Hematopoietic multipotent progenitor cell treated with erythropoietin and hydrocortisone succinate and interleukin-3 and kit ligand, for 8 days (in vitro differentiated cells): Measurements from ENCODE around the gene THSD4.

ENCODE experiments used
- DNase-seq: peaks from one replicate; pipeline ENCODE4 v3.0.0-alpha.2; 2015

THSD4 gene

DNA sequence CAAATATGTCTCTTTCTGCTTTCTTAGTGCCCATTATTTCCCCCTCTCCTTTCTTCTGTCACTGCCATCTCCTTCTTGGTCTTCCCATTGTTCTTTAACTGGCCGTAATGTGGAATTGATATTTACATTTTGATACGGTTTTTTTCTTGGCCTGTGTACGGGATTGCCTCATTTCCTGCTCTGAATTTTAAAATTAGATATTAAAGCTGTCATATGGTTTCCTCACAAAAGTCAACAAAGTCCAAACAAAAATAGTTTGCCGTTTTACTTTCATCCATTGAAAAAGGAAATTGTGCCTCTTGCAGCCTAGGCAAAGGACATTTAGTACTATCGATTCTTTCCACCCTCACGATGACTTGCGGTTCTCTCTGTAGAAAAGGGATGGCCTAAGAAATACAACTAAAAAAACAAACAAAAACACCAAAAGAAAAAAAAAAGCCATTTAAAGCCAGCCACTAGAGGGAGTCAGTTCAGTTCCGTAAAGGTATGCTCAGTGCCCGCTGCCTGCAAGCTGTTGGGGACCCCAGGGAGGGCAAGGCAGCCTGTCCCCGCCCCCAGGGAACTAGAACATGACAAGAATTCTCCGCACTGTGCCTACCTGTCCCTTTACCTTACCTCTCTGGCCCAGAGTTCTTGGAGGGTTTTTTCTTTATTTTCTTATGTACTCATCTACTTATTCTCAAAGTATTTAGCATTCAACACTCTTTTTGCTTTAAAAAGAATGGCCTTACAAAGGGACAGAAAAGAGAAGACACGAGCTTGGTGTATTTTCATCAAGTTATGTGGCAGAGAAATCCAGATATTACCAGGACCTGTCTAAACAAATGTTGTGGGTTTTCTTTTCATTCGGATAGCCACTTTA lies 665.1 kb downstream of the THSD4 start:
- DNase-seq, result peak; percentile 61

DNA sequence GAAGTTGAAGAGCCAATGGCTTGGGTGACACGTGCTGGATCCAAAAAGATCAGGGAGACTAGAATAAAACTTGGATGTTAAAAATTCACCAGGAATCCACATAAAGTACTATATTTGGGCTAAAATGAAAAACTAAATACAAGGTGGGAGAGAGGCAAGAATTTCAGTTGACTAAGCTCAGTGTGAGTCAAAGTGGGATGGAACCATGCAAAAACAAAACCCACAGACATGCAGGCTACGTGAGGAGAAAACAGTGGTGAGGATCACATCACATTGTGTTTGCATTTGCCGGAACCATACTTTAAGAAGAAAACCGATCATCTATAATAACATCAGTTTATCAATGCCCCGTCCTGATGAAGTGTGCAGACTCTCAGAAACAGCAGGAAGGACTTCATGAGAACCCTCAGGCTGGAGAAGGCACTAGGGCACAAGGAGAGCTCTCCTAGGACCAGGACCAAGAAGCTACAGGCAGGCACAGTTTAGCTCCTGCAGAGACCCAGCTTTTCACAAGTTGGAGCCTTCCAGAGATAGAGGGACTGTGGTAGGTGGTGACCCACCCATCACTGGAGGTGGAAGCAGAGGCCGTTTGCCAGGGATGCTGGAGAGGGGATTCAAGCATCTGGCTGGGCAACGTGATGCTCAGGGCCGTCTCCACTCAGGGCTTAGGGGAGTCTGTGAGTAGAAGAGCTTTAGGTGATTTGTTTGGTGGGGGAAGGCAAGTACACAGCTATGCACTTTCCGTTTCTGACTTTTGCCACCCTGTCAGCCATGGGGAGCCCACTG lies 666.1 kb downstream of the THSD4 start:
- DNase-seq, result no peak

DNA sequence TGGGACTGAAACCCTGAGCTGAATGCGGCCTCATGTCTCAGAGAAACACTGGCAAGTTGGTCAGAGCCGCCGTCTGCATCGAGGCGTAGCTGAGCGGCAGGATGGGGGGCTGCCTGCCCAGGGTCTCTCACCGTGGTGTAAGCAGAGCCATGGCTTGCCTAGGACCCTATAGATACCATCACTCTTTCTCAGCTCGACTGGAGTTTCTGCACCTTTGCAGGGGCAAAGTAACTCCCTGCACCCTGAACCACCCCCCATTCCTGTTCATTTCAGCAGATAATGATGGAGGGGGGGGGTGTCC lies 666.6 kb downstream of the THSD4 start:
- no peak for DNase-seq

DNA sequence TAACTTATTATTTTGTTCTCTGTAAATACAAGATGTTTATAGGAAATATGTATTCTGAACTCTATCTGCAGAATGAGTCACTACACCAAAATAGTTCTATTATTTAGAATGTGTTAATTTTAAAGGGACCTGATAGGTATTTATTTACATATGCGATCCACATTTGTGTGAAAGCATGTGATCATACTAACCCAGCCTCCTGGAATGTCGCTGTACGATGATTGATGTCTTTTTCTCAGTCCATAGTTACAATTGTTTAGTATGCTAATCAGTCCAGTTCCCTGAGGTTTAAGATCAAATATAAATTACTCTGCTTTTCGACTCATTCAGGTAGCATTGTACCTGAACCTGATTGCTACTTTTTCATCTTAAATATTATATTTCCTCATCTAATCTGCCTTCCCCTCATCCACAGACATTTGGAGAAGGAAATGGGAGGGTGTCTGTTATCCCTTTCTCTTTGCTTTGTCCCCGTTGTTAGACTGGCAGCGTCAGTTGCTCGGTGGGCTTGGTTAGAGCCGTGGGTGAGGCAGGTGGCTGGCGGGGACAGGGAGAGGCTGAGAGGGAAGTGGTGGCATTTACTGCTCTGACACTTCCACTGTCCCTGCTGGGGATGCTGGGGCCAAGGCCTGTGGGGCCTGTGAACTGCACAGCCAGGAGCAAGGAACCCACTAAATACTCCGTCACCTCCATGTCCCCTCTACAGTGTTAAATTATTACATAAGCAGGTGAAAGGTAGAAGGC lies 667.3 kb downstream of the THSD4 start:
- DNase-seq, result no peak

DNA sequence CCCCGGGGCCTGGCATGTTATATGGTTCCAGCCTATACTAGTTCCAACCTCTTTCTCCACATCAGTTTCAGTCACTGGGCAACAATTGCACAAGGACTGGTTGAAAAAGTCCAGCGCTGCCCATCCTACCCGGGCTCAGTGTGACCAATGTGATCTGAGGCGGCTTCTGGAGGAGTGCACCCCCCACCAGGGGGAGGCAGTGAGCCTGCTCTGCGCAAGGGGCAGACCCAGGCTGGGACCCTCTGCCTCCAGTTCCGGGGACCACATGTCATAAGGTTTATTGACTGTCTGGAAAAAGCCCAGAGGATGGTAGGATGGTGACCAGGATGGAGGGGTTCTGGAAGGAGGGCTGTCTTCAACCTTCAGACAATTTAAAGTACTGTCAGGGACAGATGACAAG lies 669.4 kb downstream of the THSD4 start:
- no peak for DNase-seq

DNA sequence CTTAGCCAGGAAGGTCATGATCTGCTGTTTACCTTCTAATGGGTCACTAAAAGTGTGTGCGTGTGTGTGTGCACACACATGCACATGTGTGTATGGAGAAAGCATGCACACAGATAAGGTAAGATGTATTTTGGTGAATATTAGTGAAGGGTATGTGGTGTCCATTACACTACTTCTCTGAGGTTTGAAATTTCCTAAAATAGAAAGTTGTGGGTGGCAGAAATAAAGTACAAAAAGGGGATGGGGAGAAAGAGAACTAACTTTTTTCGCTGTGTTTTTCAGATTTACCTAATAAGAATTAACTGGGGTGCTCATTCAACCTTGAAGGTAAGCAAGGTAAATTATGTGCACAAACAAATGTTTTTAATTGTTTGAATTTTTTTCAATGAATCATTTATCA lies 670.7 kb downstream of the THSD4 start:
- DNase-seq, result no peak

DNA sequence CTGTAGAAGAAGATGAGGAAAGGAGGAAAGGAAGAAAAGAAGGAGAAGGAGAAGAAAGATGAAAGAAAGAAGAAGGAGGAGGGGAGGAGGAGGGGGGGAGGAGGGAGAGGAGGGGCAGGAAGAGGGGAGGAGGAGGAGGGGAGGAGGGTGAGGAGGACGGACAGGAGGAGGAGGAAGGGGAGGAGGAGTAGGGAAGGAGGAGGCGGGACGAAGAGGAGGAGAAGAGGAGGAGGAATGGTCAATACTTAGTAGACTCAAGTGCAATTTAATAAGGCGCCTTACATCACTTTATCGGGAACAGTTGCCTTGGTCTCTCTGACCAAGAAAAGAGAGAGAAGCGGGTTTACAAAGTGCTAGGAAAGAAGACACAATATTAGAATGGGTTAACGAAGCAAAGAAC lies 671.4 kb downstream of the THSD4 start:
- no peak for DNase-seq

DNA sequence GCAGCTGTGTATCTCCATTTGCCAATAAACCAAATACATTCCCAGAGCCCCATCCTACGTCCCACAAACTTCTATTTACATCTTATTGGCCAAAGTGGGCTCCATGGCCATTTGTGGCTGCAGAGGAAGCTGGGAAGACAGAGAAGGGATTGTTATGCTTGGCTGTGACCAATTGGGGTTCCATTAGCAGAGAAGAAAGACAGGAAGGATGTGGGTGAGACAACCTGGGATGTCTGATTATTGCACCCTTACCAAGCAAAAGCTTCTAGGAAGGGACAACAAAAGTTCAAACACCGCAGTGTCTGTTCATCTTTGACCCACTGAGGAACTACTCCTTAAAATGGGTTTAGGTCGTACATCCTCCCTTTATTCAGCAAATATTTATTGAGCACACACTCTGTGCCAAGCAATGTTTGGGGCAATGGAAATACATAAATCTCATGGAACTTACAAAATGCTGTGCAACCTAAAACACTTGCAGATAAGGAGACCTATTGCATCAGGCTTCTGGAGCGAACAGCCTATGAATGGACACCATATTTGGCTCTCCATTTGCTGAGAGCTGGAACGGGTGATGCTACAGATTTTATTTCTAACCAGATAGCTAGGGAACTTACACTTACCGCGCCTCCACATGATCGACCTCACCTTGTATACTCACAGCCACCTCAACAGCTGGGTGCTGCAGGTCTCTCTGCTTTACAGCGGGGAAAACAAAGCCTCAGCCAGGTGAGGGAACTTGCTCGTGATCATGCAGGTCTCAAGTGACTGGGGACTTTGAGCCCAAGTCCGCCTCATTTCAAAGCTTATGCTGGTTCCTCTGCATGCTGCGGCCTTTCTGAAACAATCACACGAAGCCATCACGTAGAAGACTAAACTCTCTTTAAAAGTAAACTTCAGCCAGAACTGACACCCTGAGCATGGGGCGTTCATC lies 673.6 kb downstream of the THSD4 start:
- no peak for DNase-seq

DNA sequence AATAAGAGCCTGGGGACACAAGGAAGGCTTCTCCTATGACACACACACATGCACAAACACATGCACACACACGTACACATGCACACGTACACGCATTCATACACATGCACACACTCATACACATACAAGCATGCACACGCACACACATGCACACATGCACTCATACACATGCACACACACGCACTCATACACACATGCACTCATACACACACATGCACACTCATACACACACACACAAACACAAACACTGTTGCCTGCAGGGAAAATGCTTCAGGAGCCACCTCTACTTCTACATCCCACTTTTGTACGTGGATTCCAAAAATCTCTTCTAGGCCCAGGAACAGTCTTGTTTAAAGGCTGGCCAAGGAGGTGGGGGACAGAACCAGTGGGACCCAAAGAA lies 674.3 kb downstream of the THSD4 start:
- no peak for DNase-seq

DNA sequence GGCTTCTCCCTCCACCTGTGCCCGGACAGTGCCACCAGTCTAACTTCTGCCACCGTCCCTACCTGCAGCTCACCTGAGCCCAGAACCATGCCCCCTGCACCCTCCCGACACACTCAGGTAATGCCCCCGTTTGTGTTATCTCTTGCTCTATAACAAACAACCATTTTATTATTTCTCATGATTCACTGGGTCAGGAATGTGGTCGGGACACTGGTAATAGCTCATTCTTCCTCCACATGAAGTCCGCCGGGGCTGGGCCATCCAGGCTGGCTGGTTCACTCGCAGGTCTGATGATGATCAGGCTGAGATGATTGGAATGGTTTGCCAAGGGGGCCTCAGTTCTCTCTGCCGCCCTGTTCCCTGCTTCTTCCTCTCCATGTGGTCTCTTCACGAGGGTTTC lies 674.8 kb downstream of the THSD4 start:
- no peak for DNase-seq

DNA sequence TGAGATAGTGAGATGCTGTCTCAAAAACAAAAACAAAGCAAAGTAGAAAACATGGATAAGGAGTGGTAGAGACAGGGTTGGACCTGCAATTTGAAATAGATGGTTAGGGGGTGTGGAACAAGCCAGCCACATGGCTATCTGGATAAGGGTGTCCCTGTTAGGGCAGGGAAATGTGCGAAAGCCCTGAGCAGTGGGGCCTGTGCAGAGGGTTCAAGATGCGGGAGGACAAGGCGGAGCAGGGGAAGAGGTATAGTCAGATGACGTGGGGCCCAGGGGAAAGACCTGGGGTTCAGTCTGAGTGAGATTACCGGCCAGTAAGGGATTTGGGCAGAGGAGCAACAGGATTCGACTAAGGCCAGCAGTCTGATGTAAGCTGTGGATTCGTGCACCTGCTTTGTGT lies 676.7 kb downstream of the THSD4 start:
- no peak for DNase-seq

DNA sequence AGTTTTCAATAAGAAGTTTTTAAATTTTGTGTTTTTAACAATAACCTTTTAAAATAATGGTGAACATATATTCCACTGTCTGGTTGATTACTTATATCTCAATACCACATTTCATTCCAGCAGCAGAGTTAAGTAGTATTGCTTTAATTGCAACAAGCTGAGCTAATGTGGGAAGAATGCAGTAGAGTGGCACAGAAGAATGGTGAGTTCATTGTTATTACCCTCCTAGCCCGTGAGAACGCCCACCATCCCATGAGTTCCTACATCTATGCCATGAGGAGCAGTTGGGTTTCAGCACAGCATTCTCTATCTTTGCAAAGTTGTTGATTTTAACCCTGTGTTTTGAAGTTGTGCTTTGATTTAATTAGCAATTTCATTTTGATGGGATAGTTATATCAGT lies 677.2 kb downstream of the THSD4 start:
- DNase-seq, result no peak

DNA sequence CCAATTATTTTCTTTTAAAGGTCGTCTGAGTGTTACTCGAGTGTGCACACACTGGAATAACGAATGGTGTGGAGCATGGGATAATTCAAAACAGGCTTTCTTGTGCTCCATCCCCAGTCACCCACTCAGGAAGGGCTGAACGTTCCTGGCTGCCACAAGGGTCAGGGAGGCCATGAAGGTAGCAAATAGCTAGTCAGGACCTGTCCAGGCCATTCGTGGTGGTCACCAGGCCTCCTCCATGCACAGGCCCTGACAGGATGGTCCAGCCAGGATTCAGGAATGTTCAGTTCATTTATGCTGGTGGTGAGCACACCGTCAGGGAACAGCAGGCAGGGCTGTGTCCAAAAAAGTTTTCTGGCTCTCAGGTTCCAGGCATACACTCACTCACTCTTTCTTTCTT lies 683.4 kb downstream of the THSD4 start:
- DNase-seq, result no peak

DNA sequence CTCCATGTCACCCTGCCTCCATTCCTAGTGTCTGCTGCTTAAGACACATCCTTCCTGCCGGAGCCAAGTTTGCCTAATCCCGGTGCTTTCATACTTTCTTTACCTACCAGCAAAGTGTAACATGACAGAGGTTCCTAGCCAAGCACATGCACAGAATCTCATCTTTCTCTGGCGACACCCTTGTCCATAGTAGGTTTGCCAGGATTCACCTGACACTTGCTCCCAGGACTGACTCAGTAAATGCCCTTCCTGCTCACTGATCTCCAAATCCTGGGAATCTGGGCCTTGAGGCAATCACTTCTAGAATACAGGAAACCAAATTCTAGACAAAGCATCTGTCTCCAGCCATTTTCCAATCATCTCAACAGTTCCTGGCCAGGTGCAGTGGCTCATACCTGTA lies 684.9 kb downstream of the THSD4 start:
- DNase-seq, result no peak

DNA sequence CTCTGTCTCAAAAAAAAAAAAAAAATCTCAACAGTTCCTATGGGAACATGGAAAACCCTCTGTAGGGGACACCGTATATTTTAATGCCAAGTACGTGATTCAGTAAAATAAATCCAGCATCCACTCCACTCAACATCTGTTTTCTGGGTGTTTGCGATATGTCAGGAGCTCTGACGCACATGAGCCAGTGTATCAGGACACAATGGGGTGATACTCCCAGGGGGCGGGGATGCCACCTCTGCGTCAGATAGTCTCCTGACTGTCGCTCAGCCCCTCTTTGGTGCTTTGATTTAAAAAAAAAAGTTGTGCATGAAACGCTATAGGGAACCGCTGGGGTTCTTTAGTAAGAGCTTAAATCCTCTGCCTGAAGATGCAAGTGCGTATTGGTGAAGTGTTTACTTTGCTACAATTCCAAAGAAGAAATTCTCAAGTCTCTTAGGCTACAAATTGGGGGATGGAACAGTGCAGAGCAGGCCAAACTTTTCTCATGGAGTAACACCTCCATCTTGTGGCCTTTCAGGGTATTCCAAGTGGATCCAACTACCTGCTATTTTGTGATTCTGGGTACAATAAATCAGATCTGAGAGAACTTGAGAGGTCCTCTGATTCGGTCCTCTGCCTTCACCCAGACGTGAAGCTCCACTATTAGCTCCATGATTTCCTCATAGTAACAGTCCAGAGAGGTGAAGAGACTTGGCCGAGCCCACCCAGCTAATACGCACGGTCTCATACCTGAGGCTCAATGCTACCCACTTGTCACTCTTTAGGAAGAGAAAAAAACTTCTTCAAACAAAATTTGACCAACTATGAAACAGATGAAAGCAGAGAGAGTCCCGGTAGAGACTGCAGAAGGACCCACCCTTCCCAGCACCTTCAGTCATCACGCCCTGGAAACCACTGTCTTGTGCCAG lies 685.8 kb downstream of the THSD4 start:
- DNase-seq, result peak; percentile 59

DNA sequence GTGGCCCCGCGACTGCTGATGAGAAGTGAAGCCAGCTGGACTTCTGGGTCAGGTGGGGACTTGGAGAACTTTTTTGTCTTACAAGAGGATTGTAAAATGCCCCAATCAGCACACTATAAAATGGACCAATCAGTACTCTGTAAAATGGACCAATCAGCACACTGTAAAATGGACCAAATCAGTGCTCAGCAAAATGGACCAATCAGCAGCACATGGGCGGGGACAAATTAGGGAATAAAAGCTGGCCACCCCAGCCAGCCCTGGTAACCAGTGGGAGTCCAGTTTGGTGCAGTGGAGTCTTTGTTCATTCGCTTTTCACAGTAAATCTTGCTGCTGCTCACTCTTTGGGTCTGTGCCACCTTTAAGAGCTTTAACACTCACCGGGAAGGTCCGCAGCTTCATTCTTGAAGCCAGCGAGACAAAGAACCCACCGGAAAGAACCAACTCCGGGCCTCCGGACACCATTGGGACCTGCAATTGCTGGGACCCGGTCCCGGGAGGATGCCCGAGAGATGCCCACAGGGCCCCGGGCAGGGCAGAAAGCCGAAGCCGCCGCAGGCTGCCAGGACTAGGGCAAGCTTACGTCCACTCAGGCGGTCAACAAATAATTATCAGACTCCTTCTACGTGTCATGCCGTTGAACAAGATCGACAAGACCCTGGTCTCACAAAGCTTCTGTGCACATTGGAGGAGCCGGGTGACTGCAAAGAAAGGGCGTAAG lies 686.8 kb downstream of the THSD4 start:
- DNase-seq, result no peak

DNA sequence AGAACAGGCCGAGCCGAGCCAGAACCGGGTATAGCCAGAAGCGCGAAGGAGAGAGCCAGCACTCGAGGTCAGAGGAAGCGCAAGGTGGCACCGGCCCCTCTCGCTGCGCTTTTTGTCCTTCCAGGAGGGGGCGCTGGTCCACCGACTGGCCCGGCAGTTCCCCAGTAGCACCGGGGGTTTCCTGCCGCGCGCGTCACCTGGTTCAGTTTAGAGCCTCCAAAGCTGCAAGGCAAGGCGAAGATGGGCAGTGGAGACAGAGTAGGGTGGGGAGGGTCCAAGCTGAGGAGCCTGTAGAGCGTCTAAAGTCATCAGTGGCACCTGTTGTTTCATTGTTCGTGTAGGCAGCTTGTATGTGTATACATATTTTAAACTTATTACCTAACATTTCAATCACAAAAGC lies 687.5 kb downstream of the THSD4 start:
- peak; percentile 20 for DNase-seq

DNA sequence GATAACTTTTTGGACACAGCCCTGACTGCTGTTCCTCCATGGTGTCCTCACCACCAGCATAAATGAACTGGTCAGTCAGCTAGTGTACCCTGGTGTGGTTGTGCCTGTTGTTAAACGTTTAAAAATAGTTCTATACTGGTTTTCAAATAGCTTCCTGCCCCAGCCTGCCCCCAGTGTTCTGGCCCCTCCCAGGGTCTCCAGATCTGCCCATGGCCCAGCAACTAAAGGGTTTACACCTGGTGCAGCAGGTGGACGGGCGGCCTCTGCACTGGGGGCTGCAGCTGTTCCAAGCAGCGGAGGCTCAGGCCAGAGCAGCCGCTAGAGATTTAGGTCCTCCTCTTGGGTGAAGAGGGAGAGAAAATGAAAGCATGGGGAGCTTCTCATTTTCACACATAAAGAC lies 689.0 kb downstream of the THSD4 start:
- DNase-seq, result no peak

DNA sequence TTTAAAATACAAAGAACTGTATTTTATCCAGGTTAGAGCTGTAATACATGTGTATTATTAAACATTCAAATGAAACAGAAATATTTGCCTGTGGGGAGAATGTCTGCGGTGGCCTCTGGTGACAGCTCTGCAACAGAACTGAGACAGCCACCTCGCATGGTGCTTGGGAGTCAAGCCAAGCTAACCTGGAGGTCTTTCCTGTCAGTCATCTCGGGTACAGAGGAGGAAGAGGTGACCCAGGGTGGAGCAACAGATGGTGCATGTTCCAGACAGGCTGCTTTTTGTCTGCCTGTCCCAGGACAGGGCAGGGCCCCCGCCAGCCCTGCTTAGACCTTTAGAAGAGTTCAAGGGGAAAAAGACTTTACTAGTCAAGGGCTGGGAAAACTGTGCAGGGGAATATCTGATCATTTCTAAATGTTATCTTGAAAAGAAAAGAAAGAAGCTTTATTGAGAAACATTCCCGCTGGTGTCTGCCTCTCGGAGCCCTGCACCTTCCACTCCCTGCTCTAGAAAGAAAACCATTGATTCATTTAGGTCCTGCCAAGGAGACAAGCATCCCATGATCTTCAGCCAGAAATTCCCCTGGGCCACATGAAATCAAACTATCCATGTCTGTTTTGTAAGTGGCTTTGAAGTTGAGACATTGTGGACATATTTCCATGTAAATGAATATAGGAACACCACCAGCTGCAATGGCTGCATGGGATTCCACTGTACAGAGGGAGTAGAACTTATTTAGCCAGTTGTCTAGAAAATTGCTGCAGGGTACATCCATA lies 689.6 kb downstream of the THSD4 start:
- no peak for DNase-seq

DNA sequence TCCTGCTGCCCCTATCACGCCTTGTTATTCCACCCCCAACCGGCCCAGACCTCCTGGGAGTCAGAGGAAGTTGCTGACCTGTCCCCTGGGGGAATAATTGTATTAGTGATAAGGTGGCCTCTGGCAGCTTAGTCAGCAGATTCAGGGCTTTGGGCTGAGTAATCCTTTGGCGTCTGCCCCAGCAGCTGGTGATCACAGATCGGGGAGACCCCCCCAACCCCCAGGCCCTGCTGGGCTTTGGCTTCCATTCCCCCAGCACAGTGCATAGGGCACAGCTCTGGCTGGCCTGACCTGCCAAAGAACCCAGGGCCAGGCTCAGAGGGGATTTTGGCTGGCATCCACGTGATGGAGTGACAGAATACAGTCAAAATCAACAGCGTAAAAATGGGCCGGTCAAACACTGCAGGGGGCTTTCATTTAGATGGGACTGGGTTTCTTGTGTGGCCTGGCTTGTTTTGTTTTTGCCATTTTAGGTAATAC lies 691.2 kb downstream of the THSD4 start:
- DNase-seq, result no peak
